KMS-11 (cell line): ENCODE results near the gene C1orf226.
A peak's percentile ranks its signal among the peaks of the same experiment; 100 is the strongest.

Source experiments
- H2AFZ ChIP-seq: fragments of 200-600 bp; sonication (generic); 2 replicates; pipeline ENCODE4 v1.6.1; 2016; ENCODE audit warnings: antibody characterized with exemption, mixed run types, low read depth
- H3K27ac ChIP-seq: fragments of 200-600 bp; sonication (generic); 2 replicates; pipeline ENCODE4 v1.6.1; 2016; ENCODE audit warnings: mild to moderate bottlenecking, mixed run types
- H3K27me3 ChIP-seq: fragments of 200-600 bp; sonication (generic); 2 replicates; pipeline ENCODE4 v1.6.1; 2017; ENCODE audit warnings: mild to moderate bottlenecking, low read depth, mixed run types, moderate library complexity; ENCODE audit not compliant: insufficient read depth
- H3K36me3 ChIP-seq: fragments of 200-600 bp; sonication (generic); 2 replicates; pipeline ENCODE4 v1.6.1; 2017; ENCODE audit warnings: mild to moderate bottlenecking, mixed run types; ENCODE audit not compliant: insufficient read depth
- H3K4me1 ChIP-seq: fragments of 200-600 bp; sonication (generic); 2 replicates; pipeline ENCODE4 v1.6.1; 2016; ENCODE audit warnings: mild to moderate bottlenecking, low read depth, mixed run types; ENCODE audit not compliant: poor library complexity, severe bottlenecking
- H3K4me2 ChIP-seq: fragments of 200-600 bp; sonication (generic); 2 replicates; pipeline ENCODE4 v1.7.0; 2016; ENCODE audit warnings: mild to moderate bottlenecking, mixed run types
- H3K4me3 ChIP-seq: fragments of 200-600 bp; sonication (generic); IDR thresholded peaks from 2 replicates; pipeline ENCODE4 v1.6.1; 2017; ENCODE audit warnings: low read depth, low read length, mixed read lengths; ENCODE audit not compliant: insufficient read depth
- H3K79me2 ChIP-seq: fragments of 200-600 bp; sonication (generic); 2 replicates; pipeline ENCODE4 v1.6.1; 2016; ENCODE audit warnings: low read depth, mixed run types; ENCODE audit not compliant: insufficient read depth
- H3K9ac ChIP-seq: fragments of 200-600 bp; sonication (generic); 2 replicates; pipeline ENCODE4 v1.6.1; 2016; ENCODE audit warnings: mild to moderate bottlenecking, mixed run types
- H4K20me1 ChIP-seq: fragments of 200-600 bp; sonication (generic); 2 replicates; pipeline ENCODE4 v1.6.1; 2016; ENCODE audit warnings: mild to moderate bottlenecking, mixed run types; ENCODE audit not compliant: insufficient read depth
- TF ChIP-seq, protein P1 (sequence below): fragments of 200-600 bp; sonication (generic); conservative IDR thresholded peaks from 2 replicates; pipeline ENCODE4 v1.6.1; 2017; ENCODE audit warnings: low read depth, mild to moderate bottlenecking, antibody characterized with exemption, low read length, moderate library complexity, mixed read lengths

Gene C1orf226

DNA sequence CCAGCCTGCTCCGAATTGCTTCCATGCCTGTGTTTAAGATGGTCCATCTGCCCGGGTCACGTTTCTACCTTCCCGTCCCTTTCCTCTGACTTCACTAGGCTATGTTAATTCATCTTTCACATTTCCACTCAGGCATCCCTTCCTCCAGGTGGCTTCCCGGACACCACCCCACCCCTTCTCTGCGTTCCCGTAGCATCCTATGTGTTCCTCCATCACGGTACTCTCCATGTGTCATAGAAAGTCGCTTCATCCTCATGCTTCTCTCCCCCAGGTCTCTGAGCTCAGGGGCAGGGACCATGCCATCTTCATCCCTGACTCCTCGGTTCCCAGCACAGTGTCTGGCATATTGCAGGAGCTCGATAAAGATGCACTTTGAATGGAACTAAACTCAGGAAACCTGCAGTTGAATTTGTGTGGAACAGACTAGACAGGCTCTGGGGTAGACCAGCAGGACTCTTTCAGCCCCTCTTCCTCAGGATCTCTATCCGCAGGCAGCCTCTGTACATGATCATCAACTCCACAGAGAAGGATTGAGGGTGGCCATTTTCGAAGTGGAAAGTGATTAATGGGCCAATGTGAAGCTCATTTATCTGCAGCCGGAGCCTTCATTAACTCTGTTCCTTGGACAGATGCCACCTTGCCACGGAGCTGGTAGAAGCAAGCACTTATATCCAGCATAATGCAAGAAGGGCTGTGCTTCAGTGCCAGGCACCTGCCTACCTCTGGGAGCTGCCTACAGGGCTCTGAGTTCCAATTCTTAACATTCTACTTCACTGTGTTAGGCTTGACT, 9.1 kb downstream of the C1orf226 start:
- H3K36me3 ChIP-seq, result no peaks in the 10 kb centered on the region
- no peaks in the 10 kb centered on the region for H3K79me2 ChIP-seq
- H3K4me3 ChIP-seq, result no peak overlapping the region
- TF ChIP-seq, protein P1, sequence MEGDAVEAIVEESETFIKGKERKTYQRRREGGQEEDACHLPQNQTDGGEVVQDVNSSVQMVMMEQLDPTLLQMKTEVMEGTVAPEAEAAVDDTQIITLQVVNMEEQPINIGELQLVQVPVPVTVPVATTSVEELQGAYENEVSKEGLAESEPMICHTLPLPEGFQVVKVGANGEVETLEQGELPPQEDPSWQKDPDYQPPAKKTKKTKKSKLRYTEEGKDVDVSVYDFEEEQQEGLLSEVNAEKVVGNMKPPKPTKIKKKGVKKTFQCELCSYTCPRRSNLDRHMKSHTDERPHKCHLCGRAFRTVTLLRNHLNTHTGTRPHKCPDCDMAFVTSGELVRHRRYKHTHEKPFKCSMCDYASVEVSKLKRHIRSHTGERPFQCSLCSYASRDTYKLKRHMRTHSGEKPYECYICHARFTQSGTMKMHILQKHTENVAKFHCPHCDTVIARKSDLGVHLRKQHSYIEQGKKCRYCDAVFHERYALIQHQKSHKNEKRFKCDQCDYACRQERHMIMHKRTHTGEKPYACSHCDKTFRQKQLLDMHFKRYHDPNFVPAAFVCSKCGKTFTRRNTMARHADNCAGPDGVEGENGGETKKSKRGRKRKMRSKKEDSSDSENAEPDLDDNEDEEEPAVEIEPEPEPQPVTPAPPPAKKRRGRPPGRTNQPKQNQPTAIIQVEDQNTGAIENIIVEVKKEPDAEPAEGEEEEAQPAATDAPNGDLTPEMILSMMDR, result no peak
- no peak overlapping the region for H3K27ac ChIP-seq
- no peaks in the 10 kb centered on the region for H4K20me1 ChIP-seq
- H2AFZ ChIP-seq, result no peak overlapping the region
- H3K4me1 ChIP-seq, result peaks cover 4% of the 10 kb centered on the region
- no peak overlapping the region for H3K4me2 ChIP-seq
- H3K27me3 ChIP-seq, result no peaks in the 10 kb centered on the region
- no peak overlapping the region for H3K9ac ChIP-seq

GRCh38 chr1:162391790-162392563, 10.4 kb downstream of the C1orf226 start:
- peaks cover 4% of the 10 kb centered on the region for H3K4me1 ChIP-seq
- no peaks in the 10 kb centered on the region for H4K20me1 ChIP-seq
- TF ChIP-seq, protein P1, result peak; percentile 97
- H3K4me3 ChIP-seq, result no peak overlapping the region
- no peaks in the 10 kb centered on the region for H3K27me3 ChIP-seq
- H3K36me3 ChIP-seq, result no peaks in the 10 kb centered on the region
- no peak overlapping the region for H3K9ac ChIP-seq
- H3K27ac ChIP-seq, result no peak overlapping the region
- 0 out of 2 replicates have a peak overlapping the region, but pooled peaks have one; percentile 0 for H2AFZ ChIP-seq
- no peaks in the 10 kb centered on the region for H3K79me2 ChIP-seq
- H3K4me2 ChIP-seq, result no peak overlapping the region

DNA sequence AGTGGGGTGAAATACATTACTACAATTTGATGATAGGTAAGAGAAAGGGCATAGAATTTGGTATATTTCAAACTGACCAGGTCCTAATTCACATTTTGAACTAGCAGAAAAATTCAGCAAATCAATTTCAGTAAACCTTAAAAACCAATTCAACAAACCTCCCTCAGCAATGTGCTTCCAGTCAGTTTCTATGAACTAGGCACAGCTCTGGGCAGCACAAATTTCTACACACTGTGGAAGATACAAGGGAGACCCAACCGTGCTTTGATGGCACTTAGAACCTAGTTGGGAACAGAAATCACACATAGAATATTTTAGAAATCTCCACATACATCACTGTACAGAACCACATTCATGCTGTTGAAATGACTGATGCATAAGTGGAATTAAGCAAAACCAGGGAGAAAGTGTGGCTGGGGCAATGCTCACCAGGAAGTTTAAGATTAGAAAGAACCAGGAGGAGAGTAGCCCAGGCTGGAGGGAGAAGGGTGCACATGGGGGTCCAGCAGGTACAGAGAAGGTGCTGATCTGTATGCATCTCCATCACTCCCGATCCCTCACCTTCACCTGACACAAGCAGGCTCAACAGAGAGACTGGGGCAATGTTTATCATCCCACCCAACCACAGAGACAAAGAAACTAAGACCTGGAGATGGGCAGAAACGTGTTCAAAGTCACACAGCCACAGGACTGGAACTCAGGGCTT, 14.8 kb downstream of the C1orf226 start:
- H3K4me2 ChIP-seq, result no peak overlapping the region
- H3K4me1 ChIP-seq, result peaks cover 20% of the 10 kb centered on the region
- no peak overlapping the region for H3K4me3 ChIP-seq
- no peak overlapping the region for H2AFZ ChIP-seq
- H3K9ac ChIP-seq, result no peak overlapping the region
- no peaks in the 10 kb centered on the region for H3K36me3 ChIP-seq
- no peaks in the 10 kb centered on the region for H3K79me2 ChIP-seq
- no peaks in the 10 kb centered on the region for H4K20me1 ChIP-seq
- no peak overlapping the region for H3K27ac ChIP-seq
- H3K27me3 ChIP-seq, result no peaks in the 10 kb centered on the region
- TF ChIP-seq, protein P1, result no peak

DNA sequence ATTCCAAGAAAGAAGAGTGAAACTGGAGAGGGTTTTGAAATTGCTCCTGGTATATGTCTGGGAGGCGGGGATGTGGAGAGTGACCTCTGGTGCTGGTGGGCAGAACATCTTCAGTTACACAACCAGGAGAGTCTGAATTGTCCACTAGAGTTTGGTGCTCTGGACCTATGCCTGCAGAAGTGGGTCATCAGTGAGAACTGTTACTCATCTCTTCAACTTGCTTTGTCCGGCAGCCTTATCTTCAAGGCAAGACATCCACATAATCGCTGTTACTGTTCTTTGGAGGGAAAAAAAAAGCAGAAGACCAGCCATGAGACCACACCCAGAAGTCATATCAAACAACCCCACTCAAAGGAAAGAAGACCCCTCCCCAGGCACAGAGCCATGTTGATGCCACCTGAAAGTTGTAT, 15.5 kb downstream of the C1orf226 start:
- Histone ChIP-seq H3K79me2 (no peaks in the 10 kb centered on the region), H3K36me3 (no peaks in the 10 kb centered on the region), H3K27me3 (no peaks in the 10 kb centered on the region), H3K4me1 (peaks cover 20% of the 10 kb centered on the region), H3K9ac (no peak overlapping the region), H2AFZ (no peak overlapping the region), H3K27ac (no peak overlapping the region), H4K20me1 (no peaks in the 10 kb centered on the region), H3K4me3 (no peak overlapping the region), H3K4me2 (no peak overlapping the region)
- TF ChIP-seq, protein P1, result no peak
